Fibroblast of skin of left quadriceps (primary cell): ENCODE results near the gene BAZ1A.

ENCODE experiments used
- DNase-seq, 2 experiments: peaks; one replicate each; pipeline ENCODE4 v3.0.0-alpha.2; 2013; ENCODE audit warnings: low read depth in 2 of 2

Gene BAZ1A

GRCh38 chr14:34875031-34875922, at the start of gene BAZ1A:
TSS of gene BAZ1A (minus strand) at chr14:34875360. CDS start at chr14:34874604, 756 bp downstream.
- peak; percentile 87 for DNase-seq

- no peak for DNase-seq
These were observed 45.2 kb upstream of the BAZ1A start for GRCh38 chr14:34920339-34920738.

GRCh38 chr14:34913619-34914018, 38.5 kb upstream of the BAZ1A start:
- no peak for DNase-seq

- DNase-seq, result no peak
These were observed 37.8 kb upstream of the BAZ1A start for GRCh38 chr14:34912966-34913365.

- no peak for DNase-seq
These were observed 37.0 kb upstream of the BAZ1A start for GRCh38 chr14:34912182-34912581.

GRCh38 chr14:34911209-34912150, 36.3 kb upstream of the BAZ1A start:
- DNase-seq, result peak; percentile 6 to 7

- no peak for DNase-seq
These were observed 31.1 kb upstream of the BAZ1A start for GRCh38 chr14:34906287-34906686.

- no peak for DNase-seq
These were observed 20.1 kb upstream of the BAZ1A start for GRCh38 chr14:34895277-34895676.

GRCh38 chr14:34890937-34891336, 15.8 kb upstream of the BAZ1A start:
- DNase-seq, result no peak

GRCh38 chr14:34888186-34888585, 13.0 kb upstream of the BAZ1A start:
- no peak for DNase-seq

GRCh38 chr14:34883954-34884353, 8.8 kb upstream of the BAZ1A start:
- DNase-seq, result no peak

- peak in 1 of 2 experiments; percentile 8 for DNase-seq
These were observed 652 bp downstream of the BAZ1A start for GRCh38 chr14:34874386-34875030.

GRCh38 chr14:34873589-34874385, 1.4 kb downstream of the BAZ1A start:
- DNase-seq, result peak; percentile 33 to 44

- peak in 1 of 2 experiments; percentile 3 for DNase-seq
These were observed 2.2 kb downstream of the BAZ1A start for GRCh38 chr14:34872822-34873588.

- DNase-seq, result no peak
These were observed 8.0 kb downstream of the BAZ1A start for GRCh38 chr14:34867199-34867598.

- DNase-seq, result no peak
These were observed 9.1 kb downstream of the BAZ1A start for GRCh38 chr14:34865889-34866574.

- no peak for DNase-seq
These were observed 11.3 kb downstream of the BAZ1A start for GRCh38 chr14:34863844-34864243.

GRCh38 chr14:34858765-34859164, 16.4 kb downstream of the BAZ1A start:
- no peak for DNase-seq

GRCh38 chr14:34857689-34858449, 17.3 kb downstream of the BAZ1A start:
- no peak for DNase-seq
